HuH-7 (cell line): ENCODE results near the gene MASP1.
"Not testable (repeated sequence)": the region's sequence is repeated elsewhere in the genome, so short reads cannot be mapped to it uniquely, and the experiment has no call there.

Source experiments
- DNase-seq: peaks from one replicate; pipeline ENCODE4 v3.0.0; 2011; ENCODE audit warnings: low spot score

The MASP1 gene

DNA sequence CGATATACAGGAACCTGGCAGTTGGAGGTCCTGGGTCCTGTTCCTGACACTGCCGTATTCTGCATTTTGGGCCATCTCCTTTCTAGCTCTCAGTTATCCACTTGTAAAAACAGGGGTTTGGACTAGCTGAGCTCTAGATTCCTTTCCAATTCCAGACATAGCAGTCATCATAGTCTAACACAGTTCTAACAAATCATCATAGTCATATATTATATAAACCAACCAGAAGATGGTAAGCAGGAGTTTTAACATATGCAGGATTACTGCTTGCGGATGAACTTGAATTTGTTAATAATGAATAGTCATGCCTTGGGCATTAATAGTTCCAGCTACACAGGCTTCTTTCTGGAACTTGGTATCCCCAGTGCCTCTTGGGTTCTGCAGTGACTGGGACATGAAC is 26.6 kb downstream of the MASP1 start:
- no peak for DNase-seq

DNA sequence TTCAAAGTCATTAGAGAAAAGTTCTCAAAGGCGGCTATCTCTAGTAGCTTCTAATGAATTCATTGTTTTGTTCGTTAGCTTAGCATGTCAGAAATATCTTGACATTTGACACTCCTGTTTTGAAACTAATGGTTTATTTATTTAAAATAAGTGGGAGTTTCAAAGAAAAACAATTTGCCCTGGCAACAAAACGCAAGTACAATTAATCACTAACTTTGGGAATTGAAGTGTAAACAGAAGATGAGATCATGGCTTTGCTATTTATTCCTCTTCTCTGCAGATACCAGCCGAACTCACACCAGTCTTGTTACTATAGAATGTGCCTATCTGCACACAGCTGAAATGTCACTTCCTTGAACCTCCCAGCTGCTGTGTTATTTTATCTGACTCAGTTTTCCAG is 27.5 kb downstream of the MASP1 start:
- peak; percentile 62 for DNase-seq

DNA sequence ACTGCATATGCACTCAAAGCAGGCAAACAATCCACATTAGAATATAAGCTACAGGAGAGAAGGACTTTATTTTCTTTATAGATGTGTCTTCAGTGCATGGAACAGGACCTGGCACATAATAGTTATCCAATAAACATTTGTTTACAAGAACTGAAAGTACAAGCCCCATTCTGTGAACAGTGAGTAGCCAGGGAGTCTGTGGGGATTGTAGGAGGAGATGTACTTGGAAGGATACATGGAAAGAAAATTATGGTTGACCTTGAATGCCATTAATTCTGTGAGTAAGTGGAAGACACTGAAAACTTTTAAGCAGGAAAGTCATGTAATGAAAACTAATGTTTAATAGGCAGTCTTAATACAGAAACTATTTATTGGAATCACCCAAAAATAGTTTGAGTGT is 28.3 kb downstream of the MASP1 start:
- no peak for DNase-seq

DNA sequence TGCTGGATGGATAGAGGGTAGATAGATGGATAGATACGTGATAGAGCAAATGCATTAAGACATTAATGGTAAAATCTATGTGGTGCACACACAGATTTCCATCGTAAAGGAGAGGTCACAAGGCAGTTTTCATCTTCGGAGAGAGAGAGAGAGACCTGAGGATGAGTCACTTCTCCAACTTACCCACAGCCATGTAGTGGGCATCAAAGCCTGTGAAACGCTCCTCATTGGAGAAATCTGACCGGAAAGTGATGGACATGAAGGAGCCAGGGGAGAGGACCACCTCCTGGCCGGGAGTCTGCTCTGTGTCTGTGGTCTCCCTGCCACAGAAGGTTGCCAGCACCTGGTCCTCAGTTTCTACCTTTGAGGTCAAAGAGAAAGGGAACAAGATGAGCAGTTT is 29.2 kb downstream of the MASP1 start:
- no peak for DNase-seq

DNA sequence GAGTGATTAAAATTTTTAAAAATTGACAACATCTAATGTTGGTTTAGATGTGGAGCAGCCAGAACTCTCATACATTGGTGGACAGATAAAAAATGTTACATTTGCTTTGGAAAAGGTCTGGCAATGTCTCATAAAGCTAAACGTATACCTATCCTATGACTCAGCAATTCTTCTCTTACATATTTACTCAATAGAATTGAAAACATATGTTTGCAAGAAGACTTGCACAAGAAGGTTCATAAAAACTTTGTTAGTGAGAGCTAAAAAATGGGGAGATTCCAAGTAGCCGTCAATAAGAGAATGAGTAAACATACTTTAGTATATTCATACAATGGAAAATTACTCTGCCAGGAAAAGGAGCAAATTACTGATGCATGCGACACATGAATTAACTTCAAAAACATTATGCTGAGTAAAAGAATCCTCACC is 30.0 kb downstream of the MASP1 start:
- no peak for DNase-seq

DNA sequence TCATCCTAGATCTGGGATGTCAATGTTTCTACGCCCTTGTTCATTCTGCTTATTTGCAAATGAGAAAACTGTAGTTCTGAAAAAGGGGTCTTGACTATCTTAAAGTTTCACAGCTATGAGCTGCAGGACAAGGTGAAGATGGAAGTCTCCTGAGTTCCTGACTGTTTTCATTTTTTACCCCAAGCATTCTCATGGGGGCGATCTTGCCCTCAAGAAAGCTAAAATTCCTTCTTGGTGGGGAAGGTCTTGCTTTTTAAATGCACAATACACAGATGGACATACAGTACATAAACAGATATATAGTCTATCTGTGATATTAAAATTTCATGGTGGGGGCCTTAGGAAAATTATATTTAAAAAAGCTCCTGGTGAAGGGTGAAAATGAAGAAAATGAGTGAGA is 32.4 kb downstream of the MASP1 start:
- no peak for DNase-seq

DNA sequence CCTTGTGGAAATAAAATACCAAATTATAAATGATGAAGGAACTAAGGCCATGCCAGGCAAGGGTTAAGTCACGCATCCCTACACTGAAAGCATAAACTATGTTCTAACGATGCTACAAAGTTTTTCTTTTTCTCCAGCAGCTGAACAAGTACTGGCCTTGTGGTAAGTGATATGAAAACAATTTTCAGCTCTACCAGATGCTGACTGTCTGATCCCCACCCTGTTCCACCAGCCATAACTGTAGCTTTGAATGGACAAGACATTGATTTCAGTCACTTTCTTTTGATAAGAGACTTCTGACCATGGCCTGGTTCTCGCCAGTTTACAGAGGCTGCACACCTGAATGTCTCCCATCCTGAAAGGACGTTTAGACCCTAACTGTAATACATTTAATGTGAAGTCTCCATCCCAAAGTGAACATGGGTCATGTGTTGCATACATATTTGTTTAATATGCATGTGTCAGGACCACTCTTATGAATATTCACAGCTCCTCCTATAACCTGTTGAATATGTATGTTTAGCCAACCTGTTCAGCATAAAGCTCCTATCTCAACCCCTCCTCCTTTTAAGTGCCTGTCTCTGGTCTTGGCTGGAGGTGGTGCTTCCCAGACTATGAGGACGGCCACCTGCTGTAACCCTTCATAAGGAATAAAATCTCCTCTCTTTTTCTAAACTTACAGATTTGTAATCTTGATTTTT is 33.4 kb downstream of the MASP1 start:
- no peak for DNase-seq

DNA sequence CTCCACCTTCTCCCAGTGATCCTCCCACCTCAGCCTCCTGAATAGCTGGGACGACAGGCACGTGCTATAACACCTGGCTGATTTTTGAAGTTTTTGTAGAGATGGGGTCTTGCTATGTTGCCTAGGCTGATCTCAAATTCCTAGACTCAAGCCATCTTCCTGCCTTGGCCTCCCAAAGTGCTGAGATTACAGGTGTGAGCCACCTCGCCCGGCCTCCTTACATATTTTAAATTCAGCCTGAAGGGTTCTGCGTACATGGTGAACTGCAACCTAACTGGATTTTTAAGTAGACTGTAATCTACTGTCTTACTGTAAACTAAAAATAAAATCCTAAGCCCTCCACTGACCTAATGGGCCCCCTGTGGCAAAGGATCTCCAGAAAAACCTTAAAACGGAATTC is 34.1 kb downstream of the MASP1 start:
- DNase-seq = no peak

DNA sequence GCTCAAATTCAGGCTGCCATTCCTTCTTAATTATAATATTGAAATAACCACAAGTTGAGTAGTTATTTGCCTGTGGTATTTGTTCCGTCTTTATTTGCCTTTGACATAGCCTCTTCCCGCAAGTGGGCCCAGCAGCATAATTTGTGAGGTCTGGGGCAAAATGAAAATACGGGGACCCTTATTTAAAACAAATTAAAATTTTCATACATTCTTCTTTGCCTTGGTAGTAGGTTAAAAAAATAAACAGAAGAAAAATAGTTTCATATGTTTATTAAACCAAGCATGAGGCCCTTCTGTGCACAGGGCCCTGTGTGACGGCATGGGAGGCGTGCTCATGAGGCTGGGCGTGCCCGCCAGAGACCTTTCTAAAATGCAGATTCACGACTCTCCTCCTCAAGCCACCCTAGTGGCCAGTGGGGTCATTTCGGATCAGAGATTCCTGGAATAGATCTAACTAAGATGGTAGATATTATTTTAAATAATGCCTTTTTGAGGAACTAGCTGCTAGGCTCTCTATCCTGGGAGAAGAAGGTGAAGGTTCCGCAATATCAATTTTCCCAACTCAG is 35.4 kb downstream of the MASP1 start:
- DNase-seq = no peak

DNA sequence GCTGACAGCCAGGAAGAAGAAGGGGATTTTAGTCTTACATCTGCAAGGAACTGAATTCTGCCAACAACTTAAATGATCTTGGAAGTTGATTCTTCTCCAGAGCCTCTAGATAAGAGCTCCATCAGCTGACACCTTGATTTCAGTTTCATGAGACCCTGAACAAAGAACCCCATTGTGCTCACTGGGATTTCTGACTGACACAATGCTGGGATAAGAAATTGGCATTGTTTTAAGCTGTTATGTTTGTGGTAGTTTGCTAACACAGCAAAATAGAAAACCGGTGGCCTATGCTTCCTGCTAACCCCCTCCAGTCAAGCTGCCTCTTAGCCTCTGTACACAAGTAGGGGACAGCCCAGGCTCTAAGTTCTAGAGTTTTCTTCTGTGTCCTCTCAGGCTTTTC is 36.2 kb downstream of the MASP1 start:
- DNase-seq = no peak

DNA sequence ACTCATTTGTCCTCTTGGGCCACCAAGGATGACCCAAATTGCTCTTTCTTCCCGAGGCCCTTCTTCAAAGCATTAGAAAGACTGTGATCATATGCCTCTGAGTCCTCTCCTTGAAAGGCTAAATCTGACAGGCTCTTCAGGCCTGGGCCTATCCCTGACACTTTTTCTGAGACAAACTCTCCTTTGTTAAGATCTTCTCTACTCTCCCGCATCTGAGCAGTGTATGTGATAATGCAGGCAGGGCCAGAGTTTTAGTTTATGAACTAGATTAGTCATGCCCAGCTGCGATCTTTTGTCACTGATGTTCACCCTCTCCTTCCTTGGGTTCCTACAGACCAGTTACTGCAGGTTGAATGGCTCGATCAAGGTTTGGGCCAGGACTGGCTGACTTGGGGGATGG is 39.2 kb downstream of the MASP1 start:
- no peak for DNase-seq

DNA sequence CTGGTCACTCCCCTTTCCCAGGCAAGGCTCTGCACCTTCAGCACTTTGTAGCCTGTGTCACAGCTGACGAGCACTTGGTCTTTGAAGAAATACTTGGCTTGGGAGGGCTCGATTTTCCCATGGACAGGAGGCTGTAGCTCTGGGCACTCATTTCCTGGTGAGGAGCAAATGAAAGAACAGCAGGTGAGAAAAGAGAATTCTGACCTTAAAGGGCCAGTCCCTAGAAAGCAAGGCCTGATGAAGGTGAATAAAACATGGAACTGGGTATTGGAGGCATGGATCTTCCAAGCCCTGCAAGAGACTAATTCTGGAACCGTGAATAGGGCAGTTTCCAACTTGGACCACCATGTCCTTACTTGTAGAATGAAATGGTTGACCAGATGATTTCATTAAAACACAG is 39.9 kb downstream of the MASP1 start:
- DNase-seq = no peak

DNA sequence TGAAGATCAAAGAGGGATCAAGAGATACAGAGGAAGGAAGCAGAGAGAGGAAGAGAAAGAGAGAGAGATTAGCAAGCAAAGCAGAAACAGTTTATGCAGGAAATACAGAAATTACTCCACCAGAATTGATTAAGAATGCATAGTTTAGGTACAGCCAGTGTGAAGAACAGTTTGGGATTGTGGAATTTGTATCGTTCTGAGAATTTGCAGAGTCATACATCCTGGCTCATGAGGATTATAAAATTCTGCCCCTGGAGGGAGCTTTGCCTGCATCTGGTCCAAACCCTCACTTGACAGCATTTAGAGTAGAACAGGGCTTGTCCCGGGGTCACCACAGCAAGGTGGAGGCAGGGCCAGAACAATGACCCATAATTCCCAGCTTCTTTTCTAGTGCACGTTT is 44.1 kb downstream of the MASP1 start:
- DNase-seq = no peak

DNA sequence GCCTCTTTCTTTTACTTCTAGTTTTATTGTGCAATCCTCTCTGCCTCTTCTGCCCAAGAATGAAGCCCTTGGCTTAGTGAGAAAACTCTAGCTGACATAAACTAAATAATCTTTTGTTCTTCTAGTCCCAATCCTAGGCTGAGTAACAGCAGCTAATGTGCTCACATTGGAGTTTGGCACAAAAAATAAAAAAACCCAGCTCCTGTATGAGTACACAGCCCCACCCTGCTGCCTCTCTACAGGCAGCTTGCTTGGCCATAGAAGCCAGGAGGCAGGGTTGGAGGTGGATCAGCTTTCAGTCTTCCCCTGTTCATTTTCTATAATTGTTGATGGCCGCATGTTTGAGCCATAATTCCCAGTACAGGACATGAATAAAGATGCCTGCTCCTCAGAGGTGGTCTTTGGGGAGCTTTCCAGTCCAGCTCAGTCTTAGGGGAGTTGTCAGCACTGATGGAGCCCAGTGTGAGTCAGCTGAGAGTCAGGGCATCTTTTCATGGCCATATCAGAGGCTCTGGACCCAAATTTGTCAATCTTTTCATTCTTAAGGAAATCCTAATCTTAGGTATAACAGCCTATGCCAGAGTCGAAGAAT is 47.5 kb downstream of the MASP1 start:
- no peak for DNase-seq

DNA sequence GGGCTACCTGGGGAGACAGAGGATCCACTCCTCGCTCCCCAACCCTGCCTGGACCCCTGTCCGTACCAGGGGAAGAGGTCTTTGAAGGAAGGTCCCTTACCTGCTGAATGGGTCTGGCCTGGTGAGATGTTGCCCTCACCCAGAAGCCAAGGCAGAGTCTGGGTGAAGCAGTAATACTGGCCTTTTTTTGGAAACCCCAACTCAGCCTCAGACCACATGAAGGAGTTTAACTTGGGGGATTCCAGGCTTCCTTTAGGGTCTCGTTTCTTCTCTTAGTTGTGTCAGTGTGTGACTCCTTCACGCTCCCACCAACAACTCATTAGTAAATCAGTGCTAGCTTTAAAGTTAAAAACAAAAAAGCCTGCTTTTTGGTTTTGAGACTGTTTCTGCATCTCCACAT is 48.6 kb downstream of the MASP1 start:
- no peak for DNase-seq

DNA sequence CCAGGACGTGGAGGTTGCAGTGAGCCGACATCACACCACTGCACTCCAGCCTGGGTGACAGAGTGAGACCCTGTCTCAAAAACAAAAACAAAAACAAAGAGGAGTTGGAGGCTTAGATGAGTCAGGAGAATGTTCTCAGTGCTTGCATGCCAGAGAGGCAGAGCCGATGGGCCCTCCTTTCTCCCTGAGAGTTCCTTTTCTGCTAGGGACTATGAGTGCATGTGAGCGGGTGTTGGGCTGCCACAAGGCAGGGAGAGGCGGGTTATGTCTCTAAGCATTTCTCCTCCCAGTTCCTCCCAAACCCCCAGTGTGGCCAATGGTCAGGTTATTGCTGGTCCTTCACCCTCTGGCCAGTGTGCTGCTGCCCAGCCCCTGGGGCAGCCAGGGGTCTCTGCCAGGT is 49.1 kb downstream of the MASP1 start:
- no peak for DNase-seq

DNA sequence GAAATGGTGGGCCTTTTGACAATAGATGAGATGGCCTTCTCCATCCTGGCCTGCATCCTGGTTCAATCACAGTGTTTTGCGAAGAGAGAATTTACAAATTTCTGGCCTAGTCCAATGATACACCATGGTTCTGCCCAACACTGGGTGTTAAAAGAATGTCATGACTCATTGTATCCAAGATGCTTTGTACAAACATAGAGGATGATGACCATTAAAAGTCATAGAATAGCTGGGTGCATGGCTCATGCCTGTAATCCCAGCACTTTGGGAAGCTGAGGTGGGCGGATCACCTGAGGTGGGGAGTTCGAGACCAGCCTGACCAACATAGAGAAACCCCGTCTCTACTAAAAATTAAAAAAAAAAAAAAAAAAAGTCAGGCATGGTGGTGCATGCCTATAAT is 52.7 kb downstream of the MASP1 start:
- DNase-seq = not testable (repeated sequence)

DNA sequence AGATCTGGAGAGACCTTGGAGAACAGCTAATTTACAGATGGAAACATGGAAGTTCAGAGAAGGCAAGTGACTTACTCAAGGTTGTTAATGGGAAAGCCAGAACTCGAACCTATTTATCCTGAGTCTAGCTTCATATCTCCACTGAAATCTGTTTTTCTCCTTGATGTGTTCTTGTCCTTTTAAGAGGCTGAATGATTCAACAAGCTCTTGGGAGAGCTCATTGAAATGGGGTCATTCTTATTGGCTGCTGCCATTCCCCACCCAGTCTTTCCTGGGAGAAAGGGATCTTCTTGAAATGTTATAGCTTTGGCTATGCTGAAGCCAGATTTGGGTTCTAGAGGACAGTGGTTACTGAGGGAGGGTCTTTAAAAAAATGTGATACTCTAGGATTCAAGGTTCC is 53.3 kb downstream of the MASP1 start:
- DNase-seq = no peak

DNA sequence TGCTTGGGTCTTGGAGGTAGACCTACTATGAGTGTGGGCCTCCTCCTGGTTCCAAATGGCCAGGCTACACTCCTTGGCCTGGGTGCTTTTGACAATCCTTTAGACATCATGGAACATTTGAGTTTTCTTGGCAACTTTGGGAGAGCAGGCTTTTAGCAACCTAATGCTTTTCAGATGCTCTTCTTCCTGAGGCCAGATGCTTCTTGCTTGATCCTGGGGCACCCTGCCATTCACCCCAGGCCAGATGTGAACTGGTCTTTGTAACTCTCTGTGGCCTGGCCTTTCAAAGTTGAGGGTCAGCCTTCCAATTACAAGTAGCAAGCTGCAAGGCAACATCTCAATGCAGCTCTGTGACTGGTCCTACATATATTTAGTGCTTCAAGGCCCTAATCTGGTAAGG is 53.8 kb downstream of the MASP1 start:
- DNase-seq = no peak

DNA sequence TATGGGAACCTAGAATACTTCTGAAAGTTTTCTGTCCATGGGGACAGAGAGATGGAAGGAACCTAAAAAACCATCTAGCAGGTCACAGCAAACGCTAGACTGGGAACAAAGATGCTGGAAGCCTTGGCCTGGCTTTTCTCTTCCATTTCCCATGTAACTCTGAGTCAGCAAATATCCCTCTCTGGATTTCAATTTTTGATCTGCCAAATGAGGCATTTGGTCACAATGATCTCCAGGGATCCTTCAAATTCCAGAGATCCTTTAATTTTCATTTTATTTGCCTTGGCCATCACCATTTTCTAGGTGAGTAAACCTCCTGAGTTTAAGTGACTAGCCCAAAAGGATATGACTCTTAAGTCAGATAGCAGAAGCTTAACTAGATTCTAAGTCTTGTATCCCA is 54.6 kb downstream of the MASP1 start:
- no peak for DNase-seq

DNA sequence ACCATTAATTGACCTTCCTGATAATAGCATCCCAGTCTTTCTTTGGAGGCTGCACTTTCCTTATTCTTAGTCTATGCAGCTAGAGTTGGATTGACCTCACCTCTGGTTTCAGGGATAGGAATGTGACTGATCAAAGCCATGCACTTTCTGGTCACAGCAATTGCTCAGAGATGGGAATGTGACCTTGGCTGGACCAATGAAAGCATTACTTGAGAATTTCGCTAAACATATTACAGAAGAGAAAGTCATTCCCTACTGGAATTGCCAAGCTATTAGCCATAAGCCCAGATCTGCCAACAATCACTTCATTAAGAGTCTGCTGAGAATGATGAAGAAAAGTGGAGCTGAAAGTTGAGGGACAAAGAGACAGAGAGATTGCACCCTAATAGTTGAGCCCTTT is 61.5 kb downstream of the MASP1 start:
- no peak for DNase-seq

DNA sequence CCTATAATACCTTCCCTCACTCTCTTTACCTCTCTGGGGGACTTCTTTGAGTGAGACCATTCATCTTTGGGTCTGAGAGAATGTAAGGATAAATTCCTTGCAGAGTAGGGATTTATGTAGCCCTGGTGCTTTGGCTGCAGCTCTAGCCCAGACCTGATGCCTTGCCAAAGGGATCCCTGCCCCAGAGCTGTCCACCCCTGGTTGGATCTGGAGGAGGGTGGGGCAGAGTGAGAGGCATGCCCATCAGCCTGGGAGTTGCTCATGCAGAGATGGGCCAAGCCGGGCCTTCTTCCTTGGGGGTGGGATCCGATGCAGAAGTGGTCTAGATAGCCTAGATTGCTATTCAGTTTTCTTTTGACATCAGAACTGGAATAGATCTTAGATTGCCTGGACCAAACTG is 62.8 kb downstream of the MASP1 start:
- no peak for DNase-seq

DNA sequence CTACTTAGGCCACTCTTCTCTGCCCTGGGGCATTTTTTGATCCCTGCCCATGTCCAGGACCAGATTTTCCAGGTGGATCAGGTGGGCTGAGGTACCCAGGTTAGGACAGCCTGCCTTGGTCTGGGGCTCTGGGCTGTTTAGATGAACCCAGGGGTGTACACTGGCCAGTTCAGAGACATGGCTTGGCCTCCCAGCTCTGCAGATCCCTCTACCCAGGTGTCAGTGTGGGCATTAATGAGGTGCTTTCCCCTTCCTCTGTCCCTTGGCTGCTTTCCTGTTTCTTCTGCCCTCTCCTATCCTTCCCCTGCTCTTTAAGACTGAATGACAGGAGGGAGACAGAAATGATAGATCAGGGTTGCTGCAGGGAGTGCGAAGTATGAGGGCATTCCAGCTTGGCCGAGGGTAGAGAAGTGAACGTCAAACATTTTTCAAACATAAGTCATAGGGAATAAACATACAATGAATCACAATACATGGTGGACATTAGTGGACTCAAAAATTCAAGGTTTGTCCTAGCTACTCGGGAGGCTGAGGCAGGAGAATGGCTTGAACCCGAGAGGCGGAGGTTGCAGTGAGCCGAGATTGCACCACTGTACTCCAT is 63.8 kb downstream of the MASP1 start:
- no peak for DNase-seq

DNA sequence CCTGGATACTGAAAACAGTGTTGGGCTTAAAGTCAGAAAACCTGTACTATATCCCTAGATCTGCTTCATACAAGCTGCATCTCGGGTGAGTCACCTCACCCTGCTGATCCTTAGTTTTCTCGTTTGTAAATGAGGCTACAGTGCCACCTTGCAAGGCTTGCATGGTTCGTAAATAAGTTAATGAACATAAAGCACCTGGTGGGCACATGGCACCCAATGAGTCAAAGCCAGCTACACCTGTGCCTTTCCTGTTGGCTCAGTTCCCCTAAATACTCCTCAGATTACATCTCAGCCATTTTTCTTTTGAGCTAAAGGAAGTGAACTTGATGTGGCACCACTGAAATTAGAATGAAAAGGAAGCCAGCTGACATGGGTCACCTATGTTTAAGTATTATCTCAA is 67.7 kb downstream of the MASP1 start:
- no peak for DNase-seq
